ENCODE results near the gene DIAPH2. TPM values are rescaled to one million over a fixed set of nuclear protein-coding genes. Genes with fewer than 3 reads are reported as not detected.

The DIAPH2 gene
- total and polyA plus RNA-seq, 7 donors = 2.6 to 19.2 (median 11.5) TPM

DNA sequence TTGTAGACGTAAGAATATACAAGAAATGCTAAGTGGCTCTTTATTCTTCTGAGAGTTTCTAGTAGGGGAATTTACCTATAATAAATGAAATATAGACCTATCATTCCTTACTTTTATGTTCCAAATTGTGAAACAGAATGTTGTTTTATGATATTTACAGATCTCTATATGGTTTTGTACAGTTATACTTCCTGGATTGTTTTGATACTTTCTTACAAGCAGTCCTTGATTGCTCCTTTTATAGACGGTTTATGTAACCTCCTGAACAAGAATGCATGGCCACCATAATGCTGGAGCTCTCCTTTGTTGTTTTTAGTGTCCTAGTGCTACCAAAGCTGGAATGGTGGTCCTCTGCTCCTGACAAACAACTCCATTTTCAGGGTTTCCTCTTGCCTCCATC lies 107.4 kb downstream of the DIAPH2 start:
- no peaks in the 10 kb centered on the region for H3K9me3 ChIP-seq
- TF ChIP-seq, protein P1, sequence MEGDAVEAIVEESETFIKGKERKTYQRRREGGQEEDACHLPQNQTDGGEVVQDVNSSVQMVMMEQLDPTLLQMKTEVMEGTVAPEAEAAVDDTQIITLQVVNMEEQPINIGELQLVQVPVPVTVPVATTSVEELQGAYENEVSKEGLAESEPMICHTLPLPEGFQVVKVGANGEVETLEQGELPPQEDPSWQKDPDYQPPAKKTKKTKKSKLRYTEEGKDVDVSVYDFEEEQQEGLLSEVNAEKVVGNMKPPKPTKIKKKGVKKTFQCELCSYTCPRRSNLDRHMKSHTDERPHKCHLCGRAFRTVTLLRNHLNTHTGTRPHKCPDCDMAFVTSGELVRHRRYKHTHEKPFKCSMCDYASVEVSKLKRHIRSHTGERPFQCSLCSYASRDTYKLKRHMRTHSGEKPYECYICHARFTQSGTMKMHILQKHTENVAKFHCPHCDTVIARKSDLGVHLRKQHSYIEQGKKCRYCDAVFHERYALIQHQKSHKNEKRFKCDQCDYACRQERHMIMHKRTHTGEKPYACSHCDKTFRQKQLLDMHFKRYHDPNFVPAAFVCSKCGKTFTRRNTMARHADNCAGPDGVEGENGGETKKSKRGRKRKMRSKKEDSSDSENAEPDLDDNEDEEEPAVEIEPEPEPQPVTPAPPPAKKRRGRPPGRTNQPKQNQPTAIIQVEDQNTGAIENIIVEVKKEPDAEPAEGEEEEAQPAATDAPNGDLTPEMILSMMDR (IDR thresholded peaks at IDR 0.05) = no peak
- peaks cover 3% of the 10 kb centered on the region for H3K4me1 ChIP-seq
- H3K27ac ChIP-seq = peak overlapping the region; percentile 64
- intact Hi-C loops (cut with DNase I) = no loop called here
- no peak overlapping the region for H3K4me3 ChIP-seq
- H3K36me3 ChIP-seq (ENCODE audit: insufficient read depth in 1 of 2, low read depth in 1 of 2) = no peaks in the 10 kb centered on the region
- WGBS, 3 donors = 26 to 60% (median 45%) methylated on average over 2 of the region's 2 CpGs
- DNase-seq (no peak), ATAC-seq (no peak)
- H3K27me3 ChIP-seq (ENCODE audit: insufficient read depth in 3 of 3, low read length in 2 of 3) = no peaks in the 10 kb centered on the region

DNA sequence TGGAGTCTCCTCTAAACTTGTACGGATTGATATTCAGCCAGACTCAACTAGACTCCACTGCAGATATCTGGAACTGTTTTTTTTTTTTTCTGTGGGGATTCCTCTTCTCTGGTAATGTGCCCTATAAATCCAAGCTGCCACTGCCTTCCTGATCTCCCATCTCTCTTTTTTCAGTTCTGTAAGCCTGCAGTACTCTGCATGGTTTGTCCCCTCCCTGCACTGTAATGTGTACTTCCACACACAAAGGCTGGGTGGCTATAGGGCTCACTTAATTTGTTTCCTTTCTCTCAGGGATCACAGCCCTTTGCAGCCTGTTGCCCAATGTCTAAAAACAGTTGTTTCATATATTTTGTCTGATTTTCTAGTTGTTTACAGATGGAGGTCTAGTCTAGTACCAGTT lies 114.3 kb downstream of the DIAPH2 start:
- intact Hi-C loops (cut with DNase I) = no loop called here
- no peak overlapping the region for H3K4me3 ChIP-seq
- DNase-seq = no peak
- no peaks in the 10 kb centered on the region for H3K36me3 ChIP-seq (ENCODE audit: insufficient read depth in 1 of 2, low read depth in 1 of 2)
- no peaks in the 10 kb centered on the region for H3K27me3 ChIP-seq (ENCODE audit: insufficient read depth in 3 of 3, low read length in 2 of 3)
- no peaks in the 10 kb centered on the region for H3K9me3 ChIP-seq
- no peak for ATAC-seq
- TF ChIP-seq, protein P1 (IDR thresholded peaks at IDR 0.05) = no peak
- no peak overlapping the region for H3K27ac ChIP-seq
- no peaks in the 10 kb centered on the region for H3K4me1 ChIP-seq
- 62 to 93% (median 77%) methylated on average over 1 of the region's 1 CpG for WGBS, 3 donors

DNA sequence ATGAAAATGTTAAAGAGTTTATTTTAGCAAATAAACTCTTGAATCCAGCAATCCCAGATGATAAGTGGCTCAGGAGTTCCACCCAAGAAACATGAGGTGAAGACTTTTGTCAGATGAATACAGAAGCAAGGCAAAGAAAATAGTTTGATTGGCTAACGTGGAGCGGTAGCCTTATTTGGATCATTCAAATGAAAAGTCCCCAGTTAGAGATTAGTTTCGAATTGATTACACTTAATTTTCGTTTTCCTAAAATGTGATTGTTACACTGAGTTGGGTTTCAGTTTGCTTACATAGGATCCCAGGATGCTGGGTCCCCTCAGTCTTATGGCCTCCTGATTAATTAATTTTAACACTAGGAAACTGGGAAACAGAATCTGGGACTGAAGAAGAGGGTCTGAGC lies 122.7 kb downstream of the DIAPH2 start:
- Histone ChIP-seq H3K27ac (no peak overlapping the region), H3K4me1 (no peaks in the 10 kb centered on the region), H3K4me3 (no peak overlapping the region), H3K27me3 (ENCODE audit: insufficient read depth in 3 of 3, low read length in 2 of 3) (no peaks in the 10 kb centered on the region), H3K36me3 (ENCODE audit: insufficient read depth in 1 of 2, low read depth in 1 of 2) (no peaks in the 10 kb centered on the region), H3K9me3 (no peaks in the 10 kb centered on the region)
- TF ChIP-seq, protein P1 (IDR thresholded peaks at IDR 0.05) = no peak
- intact Hi-C loops (cut with DNase I) = no loop called here
- 80 to 96% (median 94%) methylated on average over 4 of the region's 4 CpGs for WGBS, 3 donors
- DNase-seq (no peak), ATAC-seq (no peak)

DNA sequence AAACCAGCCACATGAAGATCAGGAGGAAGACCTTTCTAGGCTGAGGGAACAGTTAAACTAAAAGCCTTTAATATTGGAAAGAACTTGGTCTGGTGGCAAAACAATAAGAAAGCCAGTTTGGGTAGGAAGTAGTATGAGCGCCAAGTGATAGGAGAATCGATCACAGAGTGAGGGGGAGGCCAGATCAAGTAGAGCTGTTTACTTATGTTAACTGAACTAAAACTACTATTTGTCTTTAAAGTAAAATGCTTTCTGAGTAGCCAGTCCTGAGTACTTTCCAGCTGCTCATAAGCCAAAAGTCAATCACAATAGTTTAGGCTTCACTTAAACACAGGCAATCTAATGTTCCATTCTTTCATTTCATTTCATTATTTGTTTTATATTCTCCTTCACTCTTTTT lies 136.3 kb downstream of the DIAPH2 start:
- DNase-seq = no peak
- TF ChIP-seq, protein P1 (IDR thresholded peaks at IDR 0.05) = no peak

DNA sequence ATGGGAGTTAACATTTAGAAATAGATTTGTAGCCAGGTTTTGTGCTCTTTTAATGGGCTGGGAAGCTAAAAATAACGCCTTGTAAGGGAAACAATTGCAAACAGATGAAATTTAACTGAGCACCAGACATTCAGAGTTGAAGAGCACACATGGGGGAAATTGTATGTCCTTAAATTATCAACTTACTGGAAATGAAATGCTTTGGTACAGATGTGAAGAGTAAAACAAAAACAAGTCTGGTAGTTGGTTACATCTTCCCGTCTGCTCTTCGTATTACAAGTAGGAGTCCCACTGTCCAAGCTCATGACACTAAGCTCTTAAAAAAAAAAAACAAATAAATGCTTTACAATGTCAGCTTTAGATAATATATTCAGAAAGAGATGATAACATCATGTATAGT lies 139.5 kb downstream of the DIAPH2 start:
- WGBS, 3 donors = 77 to 92% (median 78%) methylated on average over 3 of the region's 3 CpGs
- H3K4me1 ChIP-seq = no peaks in the 10 kb centered on the region

More for the DNA sequence above, 136.3 kb downstream of the DIAPH2 start:
- no peak overlapping the region for H3K4me3 ChIP-seq
- no peak overlapping the region for H3K27ac ChIP-seq
- H3K4me1 ChIP-seq = no peaks in the 10 kb centered on the region
- no peaks in the 10 kb centered on the region for H3K27me3 ChIP-seq (ENCODE audit: insufficient read depth in 3 of 3, low read length in 2 of 3)
- H3K9me3 ChIP-seq = no peaks in the 10 kb centered on the region
- no peak for ATAC-seq
- 70 to 81% (median 79%) methylated on average over 2 of the region's 2 CpGs for WGBS, 3 donors
- no peaks in the 10 kb centered on the region for H3K36me3 ChIP-seq (ENCODE audit: insufficient read depth in 1 of 2, low read depth in 1 of 2)
- intact Hi-C loops (cut with DNase I) = no loop called here

More for the DNA sequence above, 139.5 kb downstream of the DIAPH2 start:
- H3K4me3 ChIP-seq = no peak overlapping the region
- no peaks in the 10 kb centered on the region for H3K36me3 ChIP-seq (ENCODE audit: insufficient read depth in 1 of 2, low read depth in 1 of 2)
- intact Hi-C loops (cut with DNase I) = no loop called here
- DNase-seq (no peak), ATAC-seq (no peak)
- H3K27me3 ChIP-seq (ENCODE audit: insufficient read depth in 3 of 3, low read length in 2 of 3) = no peaks in the 10 kb centered on the region
- no peaks in the 10 kb centered on the region for H3K9me3 ChIP-seq
- TF ChIP-seq, protein P1 (IDR thresholded peaks at IDR 0.05) = no peak
- no peak overlapping the region for H3K27ac ChIP-seq

All from psoas muscle (tissue), 8 donors.